Measurements from ENCODE around the gene LMNTD2.

GRCh38 chr11:579830-580601 lies 19.5 kb upstream of the LMNTD2 start:
- no peak for TF ChIP-seq CTCF (IDR thresholded peaks at IDR 0.05; ENCODE audit: insufficient read depth, low read length)
- no peak for TF ChIP-seq REST (IDR thresholded peaks at IDR 0.05; ENCODE audit: insufficient replicate concordance, low read depth)
- TF ChIP-seq GABPA (IDR thresholded peaks at IDR 0.05; ENCODE audit: low read depth) = no peak
- TF ChIP-seq POLR2AphosphoS5 (IDR thresholded peaks at IDR 0.05; ENCODE audit: low read depth) = no peak
- no peak for TF ChIP-seq SPI1 (IDR thresholded peaks at IDR 0.05; ENCODE audit: borderline replicate concordance, low read depth)
